GM18951 (cell line): ENCODE data around the gene SPRN.
"Not testable (repeated sequence)": the region's sequence is repeated elsewhere in the genome, so short reads cannot be mapped to it uniquely, and the experiment has no call there.

Experiments used
- POLR2A ChIP-seq: IDR thresholded peaks from 4 replicates; pipeline ENCODE4 v1.6.1; 2011; ENCODE audit warnings: mild to moderate bottlenecking; ENCODE audit not compliant: insufficient read length, insufficient read depth; ENCODE audit errors: extremely low read depth
- in situ Hi-C: fragments of 300-500 bp; cut with MboI; formaldehyde crosslinking; loops from one replicate; pipeline ENCODE4 v1.12.0; 2022; ENCODE audit warnings: low sequenced_read_pairs, mixed read lengths, inconsistent platforms; ENCODE audit not compliant: unreplicated experiment

SPRN gene, protein sequence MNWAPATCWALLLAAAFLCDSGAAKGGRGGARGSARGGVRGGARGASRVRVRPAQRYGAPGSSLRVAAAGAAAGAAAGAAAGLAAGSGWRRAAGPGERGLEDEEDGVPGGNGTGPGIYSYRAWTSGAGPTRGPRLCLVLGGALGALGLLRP

DNA sequence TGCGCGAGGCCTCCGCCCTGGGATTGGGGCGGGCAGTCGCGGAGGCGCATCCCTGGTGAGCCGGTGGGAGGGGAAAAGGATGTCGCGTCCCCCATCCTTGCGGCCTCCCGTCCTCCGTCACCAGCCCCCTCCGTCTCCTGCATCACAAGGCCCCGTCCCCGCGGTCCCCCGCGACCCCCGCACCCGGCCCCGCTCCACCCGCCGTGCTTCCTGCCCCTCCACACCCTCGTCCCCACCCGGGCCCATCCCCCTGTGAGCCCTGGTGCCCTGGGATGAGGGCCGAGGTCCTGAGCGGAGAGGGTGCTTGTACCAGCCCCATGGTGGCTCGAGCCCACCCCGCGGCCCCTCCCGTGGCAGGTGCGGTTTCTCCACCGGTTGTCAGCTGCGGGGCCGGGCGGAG lies at the start of gene SPRN:
Gene SPRN, minus strand, starts transcription at position 25 of the 400 bp plus-strand sequence. CDS start 944 bp downstream, outside the sequence.
- in situ Hi-C loops: not testable (repeated sequence)

DNA sequence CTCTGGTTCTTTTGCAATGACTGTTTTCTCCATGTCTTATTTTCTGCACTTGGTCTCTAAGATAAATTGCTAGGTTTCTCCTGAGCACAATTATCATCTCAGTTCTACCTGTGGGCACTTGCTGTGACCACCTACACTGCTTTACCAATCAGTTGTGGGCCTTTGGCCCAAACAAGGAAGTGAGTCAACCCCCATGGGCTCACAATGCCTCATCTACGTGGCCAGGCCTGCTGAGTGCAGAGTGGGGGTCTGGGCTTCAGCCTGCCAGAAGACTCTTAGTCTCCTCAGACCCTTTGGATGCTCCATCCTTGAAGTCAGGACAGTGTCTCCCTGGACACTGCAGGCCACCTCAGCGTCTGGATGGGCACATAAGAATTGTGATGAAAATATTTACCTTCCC lies 49.6 kb upstream of the SPRN start:
- TF ChIP-seq POLR2A: no peak
- in situ Hi-C loops: no loop called here

DNA sequence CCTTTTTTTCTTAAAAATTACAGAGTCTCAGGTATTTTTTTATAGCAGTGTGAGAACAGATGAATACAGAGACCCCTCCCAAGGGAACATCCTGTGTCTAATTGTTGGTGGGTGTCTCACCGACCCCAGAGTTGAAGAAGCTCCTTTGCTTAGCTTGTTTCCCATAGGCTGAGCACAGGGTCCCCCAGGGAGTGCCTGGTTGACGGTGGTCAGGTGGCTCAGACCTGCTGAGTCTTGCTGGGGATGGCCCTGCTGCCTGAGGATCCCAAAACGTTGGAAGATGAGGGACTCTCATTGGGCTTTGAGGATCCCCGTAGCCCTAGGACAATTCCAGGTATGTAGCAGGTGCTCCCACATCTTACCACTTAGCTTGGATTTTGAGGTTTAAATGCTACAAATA lies 48.8 kb upstream of the SPRN start:
- in situ Hi-C loops: no loop called here
- TF ChIP-seq POLR2A: no peak

DNA sequence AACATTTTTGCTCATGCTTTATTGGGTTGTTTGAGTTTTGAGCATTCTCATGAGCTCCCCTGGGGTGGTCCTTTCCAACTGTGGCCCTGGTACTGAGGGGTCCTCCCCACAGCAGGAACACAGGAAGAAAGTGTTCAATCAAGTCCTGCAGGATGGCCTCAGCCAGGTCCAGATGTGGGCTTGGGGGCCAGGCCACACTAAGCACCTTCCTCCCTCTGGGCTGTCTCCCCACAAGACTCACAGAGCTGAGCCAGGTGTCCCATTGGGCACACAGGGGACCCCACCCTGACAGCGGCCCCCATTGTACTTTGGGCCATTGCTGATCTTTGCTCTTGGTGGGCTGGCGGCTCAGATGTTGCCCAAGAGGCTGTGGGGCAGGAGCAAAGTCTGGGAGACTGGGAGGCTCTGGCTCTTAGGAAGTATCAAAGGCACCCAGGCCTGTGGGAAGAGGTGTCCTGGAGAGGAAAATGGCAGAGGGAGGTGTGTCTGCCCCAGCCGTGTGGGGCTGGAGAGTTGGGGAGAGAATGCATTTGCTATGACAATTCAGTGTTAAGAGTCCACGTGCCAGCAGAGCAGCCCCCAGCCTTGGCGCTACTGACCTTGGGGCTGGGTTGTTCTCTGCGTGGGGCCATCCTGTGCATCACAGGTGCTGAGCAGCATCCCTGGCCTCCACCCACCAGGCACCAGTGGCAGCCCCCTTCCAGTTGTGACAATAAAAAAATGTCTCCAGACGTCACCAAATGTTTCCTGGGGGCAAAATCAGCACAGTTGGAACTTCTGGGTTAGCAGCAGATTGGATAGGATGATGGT lies 47.1 kb upstream of the SPRN start:
- in situ Hi-C loops: no loop called here
- TF ChIP-seq POLR2A: no peak

DNA sequence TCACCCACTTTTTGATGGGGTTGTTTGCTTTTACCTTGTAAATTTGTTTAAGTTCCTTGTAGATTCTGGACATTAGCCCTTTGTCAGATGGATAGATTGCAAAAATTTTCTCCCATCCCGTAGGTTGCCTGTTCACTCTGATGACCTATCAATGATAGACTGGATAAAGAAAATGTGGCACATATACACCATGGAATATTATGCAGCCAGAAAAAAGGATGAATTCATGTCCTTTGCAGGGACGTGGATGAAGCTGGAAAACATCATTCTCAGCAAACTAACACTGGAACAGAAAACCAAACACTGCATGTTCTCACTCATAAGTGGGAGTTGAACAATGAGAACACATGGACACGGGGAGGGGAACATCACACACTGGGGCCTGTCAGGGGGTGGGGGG lies 44.8 kb upstream of the SPRN start:
- in situ Hi-C loops: not testable (repeated sequence)

DNA sequence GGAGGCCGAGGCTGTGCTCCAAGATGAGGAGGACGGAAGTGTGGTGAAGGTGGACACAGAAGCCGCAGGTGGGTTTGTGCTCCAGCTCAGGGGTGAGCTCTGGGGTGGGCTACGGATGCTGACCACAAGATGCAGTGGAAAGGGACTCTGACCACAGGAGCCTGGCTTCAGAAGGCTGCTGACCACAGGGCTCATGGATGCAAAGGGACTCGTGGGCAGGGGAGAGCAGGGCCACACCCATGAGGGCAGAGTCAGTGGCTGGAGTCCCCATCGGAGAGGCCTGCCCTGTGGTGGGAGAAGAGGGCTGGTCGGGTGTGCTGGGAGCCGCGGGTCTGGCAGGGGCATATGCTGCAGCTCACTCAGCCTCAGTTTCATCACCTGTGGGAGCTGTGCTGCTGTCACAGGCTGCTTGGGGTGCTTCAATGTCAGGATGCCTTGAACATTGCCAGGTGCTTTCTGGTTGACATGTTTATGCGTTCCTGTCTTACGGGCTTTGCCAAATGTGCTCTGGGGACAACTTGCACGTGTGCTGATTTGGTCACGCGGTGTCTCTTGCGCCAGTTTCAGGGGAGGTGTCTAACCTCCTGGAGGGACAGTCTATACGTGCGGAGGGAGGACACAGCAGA lies 43.0 kb upstream of the SPRN start:
- in situ Hi-C loops: no loop called here
- TF ChIP-seq POLR2A: no peak

DNA sequence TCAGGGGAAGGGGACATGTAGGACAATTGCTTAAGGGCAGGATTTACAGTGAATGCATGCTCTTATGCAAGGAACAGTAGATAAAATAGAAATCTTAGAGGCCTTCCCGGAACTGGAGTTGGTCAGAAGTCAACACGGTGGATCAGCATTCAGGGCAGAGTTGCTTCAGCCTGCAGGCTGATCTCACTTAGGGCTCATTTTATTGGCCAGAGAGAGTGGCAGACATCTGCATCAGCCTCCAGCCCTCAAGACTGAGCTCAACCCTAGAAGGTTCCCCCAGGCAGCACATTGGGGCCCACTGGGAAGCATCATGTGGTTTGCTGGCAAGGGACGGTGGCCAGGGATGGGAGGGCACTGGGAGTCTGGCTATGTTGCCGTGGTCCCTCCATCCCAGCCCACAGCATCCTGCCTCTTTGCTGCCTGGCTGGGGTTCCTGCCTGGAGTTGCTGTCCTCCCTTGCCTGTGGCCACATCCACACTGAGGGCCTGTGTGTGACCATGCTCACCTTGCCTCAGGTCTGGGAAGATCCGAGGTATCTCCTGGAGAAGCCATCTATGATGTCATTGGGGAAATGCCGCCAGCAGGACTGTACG lies 42.4 kb upstream of the SPRN start:
- in situ Hi-C loops: no loop called here
- no peak for TF ChIP-seq POLR2A

DNA sequence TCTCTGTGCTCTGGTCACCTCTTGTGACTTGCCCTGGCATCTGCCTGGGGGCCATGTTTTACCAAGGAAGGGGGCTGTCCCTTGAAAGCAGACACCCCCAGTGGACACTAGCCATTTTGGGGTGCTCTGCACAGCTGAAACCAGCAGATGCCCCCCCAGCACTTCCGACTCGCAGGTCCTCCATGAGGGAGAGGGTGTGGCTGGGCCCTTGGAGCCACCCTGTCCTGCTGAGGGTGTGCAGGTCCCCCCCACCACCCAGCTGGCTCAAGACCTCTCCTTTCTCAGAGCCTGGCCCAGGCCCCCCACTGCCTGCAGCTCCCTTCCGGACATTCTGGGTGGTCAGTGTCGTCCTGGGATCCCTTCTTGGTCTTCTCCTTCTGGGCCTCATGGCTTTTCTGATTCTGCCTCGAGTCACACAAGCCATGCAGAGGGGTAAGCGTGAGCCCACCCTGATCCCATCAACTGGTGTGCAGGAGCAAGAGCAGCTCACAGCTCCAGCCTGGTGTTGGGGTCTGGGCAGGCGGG lies 41.6 kb upstream of the SPRN start:
- in situ Hi-C loops: no loop called here
- no peak for TF ChIP-seq POLR2A

DNA sequence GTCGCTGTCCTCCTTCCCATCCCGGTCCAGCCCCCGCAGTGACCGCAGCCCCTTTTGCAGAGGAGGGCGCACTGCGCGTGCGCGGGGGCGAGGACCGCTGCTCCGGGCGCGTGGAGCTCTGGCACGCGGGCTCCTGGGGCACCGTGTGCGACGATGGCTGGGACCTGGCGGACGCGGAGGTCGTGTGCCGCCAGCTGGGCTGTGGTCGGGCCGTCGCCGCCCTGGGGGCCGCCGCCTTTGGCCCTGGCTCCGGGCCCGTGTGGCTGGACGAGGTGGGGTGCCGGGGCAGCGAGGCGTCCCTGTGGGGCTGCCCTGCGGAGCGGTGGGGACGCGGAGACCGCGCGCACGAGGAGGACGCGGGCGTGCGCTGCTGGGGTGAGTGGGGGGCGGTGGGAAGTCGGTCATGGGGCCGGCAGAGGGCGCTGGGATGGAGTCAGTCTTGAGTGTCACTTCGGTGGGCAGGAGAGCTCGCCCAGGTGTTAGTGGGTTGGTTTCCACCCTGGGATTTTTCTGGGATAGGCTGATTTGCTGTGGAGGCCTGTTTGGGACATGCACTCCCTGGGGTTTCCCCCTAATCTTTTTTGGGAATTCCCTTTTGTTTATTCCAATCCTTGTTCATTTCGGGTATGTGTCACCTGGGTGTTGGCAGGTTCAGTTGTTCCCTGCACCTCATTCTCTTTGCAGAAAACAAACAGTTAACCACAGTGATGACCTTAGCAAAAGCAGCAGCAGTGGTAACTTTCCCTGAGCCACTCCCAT lies 40.9 kb upstream of the SPRN start:
- in situ Hi-C loops: no loop called here
- TF ChIP-seq POLR2A: no peak

DNA sequence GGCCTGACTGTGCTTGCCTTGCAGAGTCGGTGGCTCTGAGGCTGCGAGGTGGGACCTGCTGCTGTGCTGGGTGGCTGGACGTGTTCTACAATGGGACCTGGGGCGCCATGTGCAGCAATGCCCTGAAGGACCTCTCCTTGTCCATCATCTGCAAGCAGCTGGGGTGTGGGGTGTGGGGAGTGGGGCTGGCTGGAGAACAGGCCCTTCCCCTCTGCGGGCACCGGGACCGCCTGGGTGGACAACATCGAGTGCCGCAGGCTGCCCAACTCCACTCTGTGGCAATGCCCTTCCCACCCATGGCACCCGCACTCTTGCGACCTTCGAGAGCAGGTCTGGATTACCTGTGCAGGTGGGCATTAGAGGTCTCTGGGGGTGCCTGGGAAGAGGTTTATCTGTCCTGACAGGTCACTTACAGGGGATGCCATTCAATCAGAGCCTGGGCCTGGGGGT lies 40.2 kb upstream of the SPRN start:
- in situ Hi-C loops: no loop called here

DNA sequence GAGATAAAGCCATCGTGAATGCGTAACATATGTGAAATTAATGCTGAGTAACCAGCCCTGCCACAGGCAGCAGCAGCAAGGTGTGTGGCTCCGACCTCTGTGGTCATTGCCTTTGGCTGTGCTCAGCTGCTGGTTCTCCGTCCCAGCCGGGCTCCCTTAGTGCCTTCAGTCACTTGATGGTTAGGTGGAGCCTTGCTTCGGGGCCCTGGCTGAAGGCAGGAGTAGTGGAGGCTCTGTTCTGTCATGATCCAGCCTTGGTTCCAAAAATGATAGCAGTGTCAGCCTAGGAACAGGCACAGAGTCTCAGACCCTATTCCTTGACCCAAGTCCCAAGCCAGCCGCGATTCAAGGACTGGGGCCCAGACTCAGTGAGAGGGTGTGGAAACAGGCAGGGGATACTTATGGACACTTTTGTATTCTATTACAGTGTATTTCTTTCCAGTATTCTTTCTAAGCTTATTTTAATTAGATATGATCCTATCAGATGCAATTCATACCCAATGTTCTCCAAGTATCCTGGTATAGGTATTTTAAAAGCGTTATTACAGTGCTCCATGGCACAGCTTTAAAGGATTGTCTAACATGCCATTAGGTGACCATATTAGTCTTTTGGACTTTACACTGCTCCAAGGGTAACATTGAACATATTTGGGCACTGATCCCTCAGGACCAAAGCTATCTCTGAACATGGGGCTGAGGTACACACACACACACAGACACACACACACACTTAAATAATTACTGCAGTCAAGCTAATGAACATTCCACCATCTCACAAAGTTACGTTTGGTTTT lies 38.3 kb upstream of the SPRN start:
- no peak for TF ChIP-seq POLR2A
- in situ Hi-C loops: no loop called here

More for the DNA sequence above, 40.2 kb upstream of the SPRN start:
- TF ChIP-seq POLR2A: no peak

DNA sequence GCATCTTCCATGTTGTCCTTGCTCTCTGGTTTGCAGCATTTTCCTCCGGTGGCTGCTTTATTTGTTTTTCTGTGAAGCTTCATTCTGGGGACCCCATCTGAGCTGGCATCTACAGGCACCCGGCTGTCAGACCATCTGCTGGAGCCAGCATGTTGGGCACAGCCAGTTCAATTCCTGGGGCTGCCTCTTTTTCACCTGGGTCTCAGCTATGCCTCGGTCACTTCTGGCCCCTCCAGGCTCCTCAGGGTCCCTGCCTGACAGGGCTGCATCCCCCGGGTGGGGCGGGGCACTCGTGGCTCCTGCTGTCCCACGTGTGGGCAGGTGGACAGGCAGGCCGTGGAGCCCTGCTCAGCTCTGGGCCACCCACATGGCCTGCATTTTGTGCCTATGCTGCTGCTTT lies 37.4 kb upstream of the SPRN start:
- no peak for TF ChIP-seq POLR2A
- in situ Hi-C loops: no loop called here
